ENCODE measurements around the gene TIMM22.

The TIMM22 gene

DNA sequence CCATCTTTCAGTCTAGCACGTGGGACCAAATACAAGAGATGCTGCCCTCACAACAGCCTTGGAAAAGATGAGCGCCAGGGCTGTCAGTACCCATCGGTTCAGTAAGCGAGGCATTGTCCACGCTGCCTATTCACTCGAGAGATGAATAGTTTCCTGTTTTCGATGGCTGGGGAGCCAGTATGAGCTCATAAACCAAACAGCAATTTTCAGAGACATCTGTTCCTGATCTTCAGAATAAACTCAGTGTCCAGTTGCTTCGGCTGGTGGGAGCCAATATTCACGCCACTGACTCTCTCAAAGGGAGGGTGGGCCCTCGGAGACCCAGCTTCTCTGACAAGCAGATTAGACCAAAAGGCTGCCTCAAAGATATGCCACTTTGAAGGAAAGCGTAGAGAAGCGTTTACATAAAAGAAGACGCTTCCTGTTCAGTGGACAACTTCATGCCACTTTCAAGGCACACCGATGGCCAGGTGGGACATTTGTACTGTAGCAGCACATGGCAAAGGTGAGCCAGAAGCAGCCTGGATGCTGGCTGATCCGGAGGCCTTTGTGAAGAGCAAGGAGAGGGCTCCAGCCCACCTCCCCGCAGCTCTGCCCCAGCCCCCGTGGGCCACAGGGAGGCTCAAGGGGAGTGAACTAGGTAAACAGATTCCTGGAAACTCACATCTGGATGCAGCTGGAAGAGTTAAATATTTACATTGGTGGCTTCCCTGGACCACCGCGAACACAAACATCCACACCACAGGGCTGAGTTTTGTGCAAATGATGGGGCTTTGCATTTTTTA is 6.0 kb downstream of the TIMM22 start:
- no peak for DNase-seq

DNA sequence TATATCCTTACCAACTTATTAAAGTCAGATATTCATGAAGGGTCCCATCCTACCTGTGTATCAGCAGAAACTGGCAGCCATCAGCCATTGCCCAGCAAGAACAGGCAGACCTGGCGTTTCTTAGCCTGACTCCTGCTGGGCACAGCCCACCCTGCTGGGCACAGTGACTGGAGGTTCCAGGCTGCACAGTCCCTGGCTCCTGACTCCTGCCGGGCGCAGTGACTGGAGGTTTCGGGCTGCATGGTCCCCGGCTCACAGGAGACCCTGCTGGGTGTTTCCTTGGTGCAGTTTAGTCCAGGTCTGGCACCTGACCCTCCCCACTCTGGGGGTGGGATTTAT is 6.7 kb downstream of the TIMM22 start:
- no peak for DNase-seq

DNA sequence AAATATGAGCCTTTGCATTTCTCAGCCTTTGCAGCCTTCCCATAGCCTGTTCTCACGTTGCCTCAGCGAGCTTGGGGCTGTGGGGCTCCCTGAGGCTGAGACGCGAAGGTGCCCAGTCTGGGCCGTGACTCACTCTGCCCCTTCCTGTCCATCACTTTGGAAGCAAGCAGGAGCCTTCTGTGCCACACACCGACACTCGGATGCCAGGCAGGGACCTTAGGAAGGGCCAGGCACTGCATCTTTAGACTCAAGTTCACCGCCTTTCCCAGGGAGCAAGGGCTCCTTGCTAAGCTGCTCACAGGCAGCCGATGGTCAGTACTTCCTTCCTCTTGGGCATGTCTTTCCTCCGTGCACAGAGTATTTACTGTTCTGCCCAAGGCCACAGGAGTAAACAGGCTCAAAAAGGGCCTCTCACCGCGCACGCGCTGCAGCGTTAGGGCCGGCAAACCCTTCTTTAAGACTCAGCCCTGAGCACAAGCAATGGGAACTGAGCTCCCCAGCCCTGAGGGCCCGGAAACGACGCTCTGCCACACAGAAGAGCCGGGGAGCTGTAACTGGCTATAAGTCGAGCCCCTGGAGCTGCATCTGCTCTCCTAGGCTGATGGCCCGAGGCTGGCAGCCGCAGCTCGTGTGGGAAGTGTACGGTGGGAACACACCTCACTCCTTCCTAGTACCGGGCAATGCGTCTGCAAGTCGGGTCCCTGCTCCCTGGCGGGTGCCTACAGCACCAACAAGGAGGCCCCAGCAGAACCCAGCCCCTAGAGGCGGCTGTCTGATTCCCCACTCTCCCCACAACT is 7.2 kb downstream of the TIMM22 start:
- no peak for DNase-seq

DNA sequence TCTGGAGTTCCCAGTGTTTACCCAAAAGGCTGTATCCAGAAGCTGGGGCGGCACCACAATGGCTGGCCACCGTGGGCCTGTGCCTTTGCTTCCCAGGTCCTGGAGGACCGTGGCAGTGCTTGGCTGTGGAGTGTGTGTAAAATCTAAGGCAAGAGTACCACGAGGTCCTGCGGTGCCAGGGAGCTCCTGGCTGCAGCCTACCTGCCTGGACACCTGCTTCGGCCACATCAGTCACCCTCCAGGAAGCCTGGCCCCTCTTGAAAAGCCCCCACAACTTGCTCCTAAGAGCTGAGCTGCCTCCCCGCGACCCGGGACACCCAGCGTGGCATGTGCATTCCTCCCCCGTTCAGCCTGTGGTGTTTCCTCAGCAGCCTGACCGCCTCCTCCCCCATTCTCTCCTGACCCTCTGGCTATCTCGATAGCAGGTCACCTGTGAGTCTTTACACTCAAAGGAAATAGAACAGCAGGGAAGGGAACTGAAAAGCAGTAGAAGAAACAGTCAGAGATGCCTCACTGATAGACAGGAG is 7.9 kb downstream of the TIMM22 start:
- DNase-seq = no peak

DNA sequence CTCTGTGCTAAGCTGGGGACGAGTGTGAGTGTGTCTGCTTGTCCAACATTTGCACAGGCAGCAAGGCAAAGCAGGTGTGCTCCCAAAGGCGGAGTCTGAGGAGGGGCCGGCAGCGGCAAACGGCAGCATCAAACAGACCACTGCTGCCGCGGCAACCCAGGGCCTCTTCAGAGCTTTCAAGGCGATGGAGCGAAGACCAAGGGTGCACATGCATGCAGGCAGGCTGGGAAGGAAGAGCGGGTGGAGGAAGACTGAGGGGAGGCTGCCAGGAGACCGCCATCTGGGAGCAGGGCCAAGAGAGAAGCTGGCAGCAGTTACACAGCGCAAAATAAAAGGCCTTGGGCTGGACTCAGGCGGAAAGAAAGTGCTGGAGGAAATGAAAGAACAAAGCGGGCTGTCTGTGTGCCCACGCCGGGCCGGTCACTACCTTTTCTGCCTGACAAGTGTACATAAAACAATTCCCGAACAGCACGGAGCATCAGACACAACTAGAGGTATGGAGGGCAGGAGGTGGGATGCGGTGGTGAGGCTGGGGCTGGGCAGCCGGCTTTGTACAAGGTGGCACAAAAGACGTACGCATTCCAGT is 8.5 kb downstream of the TIMM22 start:
- DNase-seq = no peak

DNA sequence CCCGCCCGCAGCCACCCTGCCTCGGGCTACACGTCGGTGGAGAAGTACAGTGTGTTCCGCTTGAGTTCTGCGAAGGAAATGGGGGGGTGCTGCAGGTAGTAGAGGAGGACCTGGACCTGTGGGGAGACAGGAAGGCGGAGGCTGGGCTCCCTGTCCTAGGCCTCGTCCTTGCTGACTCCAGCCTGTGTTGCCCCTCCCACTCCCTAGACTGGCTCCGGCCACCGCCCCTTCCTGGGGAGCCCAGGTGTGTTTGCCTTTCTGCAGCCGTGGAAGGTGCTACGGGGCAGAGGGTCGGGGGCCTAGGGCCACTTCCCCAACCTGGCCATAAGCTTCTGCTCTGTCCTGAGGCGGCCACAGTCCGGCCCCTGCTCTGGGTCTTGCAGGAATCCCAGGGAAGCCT is 9.1 kb downstream of the TIMM22 start:
- DNase-seq = no peak

DNA sequence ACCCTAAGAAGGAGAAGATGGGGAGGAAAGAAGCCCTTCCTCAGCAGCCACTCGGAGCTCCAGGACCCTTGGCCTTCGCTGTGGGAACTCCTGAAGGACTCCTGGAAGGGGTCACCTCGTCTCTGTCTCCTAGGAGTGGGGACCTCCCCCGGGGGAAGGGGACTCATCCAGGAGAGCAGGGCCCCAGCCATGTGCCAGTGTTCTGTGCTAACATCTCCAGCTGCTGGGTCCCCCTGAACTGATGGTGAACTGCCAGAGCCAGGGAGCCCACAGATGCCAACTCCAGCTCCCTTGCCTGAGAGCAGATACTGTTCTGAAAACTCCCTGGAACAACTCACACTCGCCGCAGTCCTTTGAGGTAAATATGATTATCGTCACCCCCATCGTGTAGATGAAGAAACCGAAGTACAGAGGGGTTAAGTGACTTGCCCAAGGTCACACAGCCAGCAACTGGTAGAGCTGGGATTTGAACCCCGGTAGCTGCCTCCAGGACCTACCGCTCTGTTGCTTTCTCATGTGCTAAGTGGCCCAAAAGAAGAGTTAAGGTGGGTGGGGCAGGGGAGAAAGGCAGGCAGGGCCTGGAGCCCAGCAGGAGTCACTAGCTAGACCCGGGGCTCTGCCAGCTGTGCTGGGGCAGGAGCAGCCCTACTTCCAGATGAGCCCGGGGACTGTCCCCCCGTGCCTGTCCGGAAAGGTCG is 10.5 kb downstream of the TIMM22 start:
- DNase-seq = no peak

DNA sequence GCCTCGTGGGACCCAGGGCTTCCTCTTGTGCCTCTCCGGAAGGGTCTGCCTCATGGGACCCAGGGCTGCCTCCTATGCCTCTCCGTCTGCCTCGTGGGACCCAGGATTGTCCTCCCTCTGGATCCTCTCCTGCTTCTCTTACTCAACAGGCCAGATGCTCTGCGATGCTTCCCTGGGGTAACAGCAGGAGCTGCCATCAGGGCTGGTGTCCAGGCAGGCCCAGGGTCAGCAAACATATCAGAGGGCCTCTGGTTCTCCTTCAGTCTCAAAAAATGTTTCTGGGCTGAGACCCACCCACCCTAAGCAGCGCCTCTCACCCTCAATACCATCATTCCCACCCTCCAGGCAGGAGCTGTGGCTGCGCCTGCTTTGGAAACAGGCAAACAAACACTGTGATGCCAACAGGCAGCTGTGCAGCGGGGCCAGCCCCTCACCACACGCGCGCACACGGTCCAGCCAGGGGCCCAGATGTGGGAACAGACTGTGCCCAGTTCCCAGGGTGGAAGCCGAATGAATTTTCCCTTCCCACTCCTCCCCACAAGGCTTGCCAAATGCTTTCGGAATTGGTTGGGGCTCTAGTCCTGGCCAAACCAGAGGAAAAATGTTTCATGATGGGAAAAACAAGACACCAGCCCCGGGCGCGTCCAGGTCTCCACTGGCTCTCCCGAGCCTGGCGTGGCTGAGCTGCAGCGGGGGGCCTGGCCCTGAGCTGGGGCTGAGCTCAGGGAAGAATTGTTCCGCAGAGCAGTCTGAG is 11.3 kb downstream of the TIMM22 start:
- DNase-seq = no peak

DNA sequence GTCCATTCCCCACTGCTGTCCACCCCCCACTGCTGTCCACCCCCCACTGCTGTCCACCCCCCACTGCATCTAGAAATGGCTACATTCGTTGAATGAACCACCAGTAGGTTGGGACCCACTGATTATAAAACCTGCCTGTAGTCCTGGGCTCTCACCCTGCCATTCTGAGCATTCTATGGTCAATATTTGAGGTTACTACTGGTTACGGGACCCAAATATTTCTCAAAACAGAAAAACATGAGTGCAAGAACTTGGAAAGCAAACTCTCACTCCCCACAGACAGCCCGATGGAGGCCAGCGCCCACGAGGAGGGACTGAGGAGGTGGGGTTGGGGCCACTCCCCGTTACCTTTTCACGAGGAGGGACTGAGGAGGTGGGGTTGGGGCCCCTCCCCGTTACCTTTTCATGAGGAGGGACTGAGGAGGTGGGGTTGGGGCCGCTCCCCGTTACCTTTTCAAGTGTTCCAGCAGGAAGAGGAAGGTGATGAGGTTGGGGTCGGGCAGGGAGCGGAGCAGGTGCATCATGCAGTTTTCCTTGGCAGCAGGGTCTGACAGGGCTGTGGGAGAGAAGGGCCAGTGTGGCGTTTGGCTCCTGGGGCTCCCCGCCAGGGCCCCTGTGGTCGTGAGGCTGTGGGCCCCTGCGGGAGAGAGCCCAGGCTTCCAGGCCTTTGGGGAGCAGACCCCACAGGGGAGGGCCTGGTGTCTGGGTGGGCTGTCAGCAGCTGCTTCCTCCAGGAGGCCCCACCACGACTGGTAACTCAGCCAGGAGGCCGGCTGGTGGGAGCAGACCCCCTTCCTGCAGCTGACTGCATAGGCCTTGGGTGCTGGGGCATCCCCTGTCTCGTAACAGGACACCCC is 12.5 kb downstream of the TIMM22 start:
- no peak for DNase-seq

DNA sequence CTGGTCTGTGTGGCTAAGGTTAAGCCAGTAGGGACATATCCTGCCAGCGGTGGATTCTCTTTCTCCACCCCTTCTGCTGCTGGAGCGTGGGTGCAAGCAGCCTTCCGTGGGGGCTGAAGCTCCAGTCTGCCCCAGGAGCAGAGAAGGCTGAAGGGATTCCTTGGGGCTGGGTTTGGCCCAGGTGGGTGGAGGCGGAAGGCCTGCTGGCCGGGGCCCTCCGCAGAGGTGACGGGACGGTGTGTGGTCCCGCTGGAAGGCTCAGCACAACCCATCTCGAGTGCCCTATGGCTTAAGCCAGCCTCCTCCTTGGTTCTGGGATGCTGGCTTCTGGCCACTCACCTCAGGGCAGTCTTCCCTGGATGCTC is 13.1 kb downstream of the TIMM22 start:
- no peak for DNase-seq

DNA sequence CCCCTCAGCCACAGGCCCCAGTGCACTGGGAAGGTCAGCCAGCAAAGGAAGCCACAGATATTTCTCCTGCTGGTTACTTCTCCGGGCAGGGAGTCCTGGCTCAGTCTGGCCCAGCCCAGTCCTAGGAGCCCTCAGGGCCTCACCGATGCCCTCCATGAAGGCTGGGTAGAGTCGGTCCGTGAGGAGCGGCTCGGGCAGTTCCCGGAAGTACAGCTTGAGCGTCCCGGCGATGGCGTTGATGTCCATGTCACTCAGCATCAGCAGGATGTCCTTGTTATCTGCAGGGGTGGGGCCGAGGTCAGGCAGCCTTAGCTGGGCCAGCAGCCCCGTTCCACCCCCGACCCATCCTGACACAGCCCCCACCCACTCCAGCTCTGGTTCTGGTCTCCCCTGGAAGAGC is 13.7 kb downstream of the TIMM22 start:
- DNase-seq = no peak

DNA sequence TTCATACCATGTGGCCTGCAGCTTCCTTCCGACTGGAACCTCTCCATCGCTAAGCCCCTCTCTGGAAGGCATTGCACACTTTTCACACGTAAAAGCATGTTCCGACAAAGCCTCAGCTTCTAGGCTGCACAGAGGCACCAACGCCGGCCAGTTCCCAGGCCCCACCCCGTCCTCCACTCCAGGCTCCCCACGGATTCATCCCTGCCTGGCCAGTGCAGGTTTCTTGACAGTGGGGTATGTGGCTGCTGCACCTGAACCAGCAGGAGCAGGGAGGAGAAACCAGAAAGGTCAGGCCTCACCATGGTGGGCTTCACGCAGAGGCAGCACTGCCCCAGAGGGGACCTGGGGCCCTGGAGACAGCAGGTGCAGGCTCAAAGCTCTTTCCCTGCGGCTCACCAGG is 14.2 kb downstream of the TIMM22 start:
- DNase-seq = no peak

DNA sequence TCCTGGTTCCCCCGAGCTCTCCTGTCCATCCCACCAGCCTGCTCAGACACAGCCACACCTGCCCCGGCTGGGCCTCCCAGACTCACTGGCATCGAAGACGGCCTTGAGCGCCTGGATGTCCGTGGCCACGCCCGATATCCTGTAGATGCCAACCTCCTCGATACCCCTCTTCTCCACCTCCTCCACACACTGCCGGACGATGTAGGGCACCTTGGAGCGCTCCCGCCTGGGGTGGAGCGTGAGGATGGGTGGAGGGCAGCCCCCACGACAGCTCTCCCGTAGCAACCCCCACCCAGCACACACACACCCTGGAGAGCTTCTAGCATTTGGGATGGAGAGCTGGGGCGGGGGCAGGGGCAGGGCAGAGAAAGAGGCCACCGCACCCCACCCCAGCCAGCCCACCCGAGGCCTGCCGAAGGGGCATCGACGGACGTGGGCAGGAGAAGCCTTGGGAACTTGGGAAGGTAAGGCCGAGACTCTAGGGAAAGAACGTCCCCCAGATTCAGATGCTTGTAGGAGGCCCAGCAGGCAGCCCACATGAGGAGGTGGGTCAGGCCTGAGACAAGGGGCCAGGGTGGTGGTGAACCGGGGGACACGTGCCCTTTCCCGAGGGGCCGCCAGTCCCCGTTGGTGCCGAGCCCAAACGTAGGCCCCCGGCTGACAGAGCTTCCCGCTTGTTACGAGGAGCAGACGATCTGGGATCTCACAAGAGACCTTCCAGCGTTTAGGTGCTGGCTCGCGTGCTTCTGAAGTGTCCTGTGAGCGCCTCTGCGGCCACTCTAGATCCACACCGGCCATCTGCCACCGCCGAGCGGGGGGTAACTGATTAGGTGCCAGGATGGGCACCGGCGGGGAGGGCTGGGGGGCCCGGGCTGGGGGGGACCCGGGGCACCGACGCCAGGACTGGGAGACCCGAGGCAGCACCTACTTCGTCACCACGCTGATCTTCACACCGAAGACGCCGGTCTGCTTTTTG is 15.1 kb downstream of the TIMM22 start:
- peak; percentile 57 for DNase-seq

DNA sequence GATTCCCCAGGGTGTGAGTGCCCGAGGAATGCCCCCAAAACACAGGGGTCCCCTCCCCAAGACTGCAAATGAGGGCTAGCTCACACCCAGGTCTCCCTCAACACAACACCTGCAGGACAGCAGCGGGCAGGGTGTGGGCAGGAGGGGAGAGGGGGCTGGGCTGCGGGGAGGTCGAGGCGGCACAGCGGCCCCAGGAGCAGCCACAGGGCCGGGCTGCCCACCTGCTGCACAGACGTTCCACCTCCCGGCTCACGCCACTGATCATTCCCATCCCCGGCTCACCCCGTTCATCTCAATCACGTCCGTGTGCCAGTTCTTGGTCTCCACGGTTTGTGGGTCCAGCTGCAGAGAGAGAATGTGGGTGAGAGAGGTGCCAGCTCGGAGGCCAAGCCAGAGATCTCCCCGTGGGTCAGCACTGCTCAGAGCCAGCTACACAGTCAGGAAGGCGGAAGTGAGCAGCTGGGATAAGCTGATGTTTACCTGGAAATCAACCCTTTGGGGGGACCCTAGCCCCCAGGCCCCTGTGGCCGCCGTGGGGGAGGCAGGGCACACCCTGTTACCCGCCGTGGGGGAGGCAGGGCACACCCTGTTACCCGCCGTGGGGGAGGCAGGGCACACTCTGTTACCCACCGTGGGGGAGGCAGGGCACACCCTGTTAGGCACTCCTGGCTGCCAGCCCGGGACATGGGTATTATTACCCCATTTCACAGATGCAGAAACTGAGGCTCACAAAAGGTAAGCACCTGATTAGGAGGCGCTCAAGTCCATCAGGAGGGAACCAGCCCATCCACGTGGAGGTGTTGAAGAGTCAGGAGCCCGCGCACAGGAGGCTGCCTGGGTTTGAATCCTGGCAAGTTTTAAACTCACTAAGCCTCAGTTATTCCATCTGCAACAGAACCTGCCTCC is 16.1 kb downstream of the TIMM22 start:
- DNase-seq = no peak

DNA sequence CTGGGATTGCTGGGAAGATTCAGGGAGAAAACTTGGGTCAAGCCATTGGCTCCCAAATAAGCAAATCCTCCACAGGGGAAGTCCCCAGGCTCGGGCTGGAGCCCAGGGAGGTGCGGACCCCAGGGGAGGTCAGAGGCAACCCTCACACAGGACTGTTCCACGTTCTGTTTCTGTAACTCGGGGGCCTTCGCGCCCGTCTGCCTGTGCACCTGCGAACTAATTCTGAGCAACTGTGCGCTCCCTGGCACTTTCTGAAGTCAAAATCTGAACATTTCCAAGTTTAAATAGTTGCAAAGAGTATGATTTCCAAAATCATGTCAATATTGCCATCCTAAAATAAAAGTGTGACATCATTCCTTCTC is 16.8 kb downstream of the TIMM22 start:
- DNase-seq = no peak

DNA sequence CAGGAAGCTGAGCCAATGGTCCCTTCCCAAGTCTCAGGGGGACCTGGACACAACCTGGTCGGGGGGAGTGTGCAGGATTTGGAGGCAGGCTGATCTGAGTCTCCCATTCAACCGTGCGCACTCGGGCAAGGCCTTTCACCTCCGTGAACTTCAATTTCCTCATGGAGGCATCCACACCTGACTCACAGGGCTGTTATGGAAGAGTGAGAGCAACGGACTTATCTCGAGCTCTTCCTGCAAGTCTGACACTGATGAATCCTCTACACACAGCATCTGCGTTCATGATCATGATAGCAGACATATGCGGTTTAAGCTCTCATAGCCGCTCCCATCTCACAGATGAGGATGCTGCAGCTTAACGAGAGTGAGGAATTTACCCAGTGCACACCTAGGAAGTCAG is 21.6 kb downstream of the TIMM22 start:
- no peak for DNase-seq

DNA sequence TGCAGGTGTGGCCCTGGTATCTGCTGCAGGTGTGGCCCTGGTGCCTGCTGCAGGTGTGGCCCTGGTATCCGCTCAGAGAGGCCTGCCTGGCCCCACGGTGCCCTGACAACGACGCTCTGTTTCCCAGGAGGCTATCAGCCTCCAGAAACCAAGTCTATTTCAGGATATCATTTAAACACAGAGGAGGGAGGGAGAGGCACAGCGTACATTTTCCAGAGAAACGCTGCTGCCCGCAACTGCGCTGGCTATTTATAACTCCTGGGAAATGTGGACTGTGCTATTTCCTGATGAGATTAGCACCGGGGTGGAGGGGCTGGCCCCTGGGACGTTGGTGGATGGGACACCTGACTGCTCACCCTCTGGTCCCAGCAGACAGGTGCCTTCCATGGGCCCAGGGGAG is 22.5 kb downstream of the TIMM22 start:
- no peak for DNase-seq

DNA sequence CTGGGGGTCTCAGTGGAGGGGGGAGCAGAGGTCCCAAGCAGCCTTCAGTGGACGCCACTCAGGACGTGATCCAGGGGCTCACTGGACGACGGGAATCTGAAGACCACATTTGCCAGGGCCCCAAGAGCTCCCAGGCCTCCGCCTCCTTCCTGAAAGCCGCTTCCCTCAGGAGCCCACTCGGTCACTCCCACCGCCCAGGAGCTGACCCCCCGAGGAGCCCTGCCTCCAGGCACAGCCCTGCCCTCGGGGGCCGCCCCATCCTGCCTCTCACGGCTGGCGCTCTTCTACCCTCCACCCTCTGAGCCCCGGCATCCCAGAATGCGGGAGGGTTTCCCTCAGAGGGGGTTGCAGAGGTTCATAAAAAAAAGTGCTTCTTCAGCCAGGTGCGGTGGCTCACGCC is 24.2 kb downstream of the TIMM22 start:
- no peak for DNase-seq

DNA sequence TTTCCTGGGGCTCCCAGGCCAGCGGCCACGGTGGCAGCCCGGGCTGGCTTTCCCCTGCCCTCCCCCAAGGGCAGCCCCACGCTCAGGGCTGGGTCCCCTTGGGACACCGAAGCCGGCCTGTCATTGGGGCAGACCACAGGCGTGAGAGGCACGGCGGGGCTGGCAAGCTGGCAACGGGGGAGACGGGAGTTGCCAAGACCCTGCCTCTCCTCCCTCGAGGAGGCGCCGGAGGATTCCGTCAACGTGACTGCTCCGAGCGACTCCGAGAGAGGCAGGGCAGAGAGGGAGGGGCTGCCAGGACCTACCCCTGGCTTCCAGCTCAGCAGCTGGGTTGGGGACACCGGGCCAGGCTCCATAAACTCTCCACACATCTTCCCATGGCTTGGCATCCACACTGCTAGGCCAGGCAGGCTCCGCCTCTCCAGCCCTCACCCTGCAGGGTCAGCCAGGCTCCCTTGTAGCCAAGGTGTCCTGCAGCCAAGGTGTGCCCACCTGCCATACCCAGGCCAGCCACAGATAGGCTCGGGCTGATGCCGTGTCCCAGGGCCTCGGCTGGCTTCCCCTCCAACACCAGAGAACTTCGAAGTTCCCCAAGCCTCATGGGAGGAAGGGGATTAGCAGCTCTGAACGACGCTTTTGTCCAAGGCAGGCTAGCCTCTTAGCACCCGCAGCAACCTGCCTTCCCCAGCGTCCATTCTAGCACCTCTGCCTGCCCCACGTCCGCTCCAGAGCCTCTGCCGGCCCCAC is 25.5 kb downstream of the TIMM22 start:
- DNase-seq = no peak

All from NCI-H524 treated with DMSO at 0.1 percent for 48 hours (cell line).